ENCODE data around the gene FAM241B.

FAM241B gene

GRCh38 chr10:69647819-69648218, 17.8 kb downstream of the FAM241B start:
- no peaks in the 10 kb centered on the region for H3K36me3 ChIP-seq (ENCODE audit: control insufficient read depth in 4 of 4, insufficient read depth in 4 of 4, low read length in 3 of 4)
- DNase-seq = no peak
- 90% methylated on average over 2 of the region's 4 CpGs for WGBS (ENCODE audit: insufficient coverage)
- H3K27me3 ChIP-seq (replicated peaks in 2 of 5; ENCODE audit: control insufficient read depth in 4 of 5, insufficient read depth in 5 of 5, low read length in 4 of 5) = peaks cover 0 to 11% (median 2%) of the 10 kb centered on the region in 5 experiments
- ChIA-PET POLR2A (no interaction called here), CTCF (interaction anchor here (2.3 to 18.3 kb wide), 4 partner anchors 10 to 267 kb away, joined by 7 to 294 read pairs (median 43); no protein-coding TSS in a partner anchor)
- no peaks in the 10 kb centered on the region for H3K9me3 ChIP-seq (ENCODE audit: control extremely low read depth in 1 of 5, control insufficient read depth in 4 of 5, insufficient read depth in 2 of 5, low read depth in 1 of 5, low read length in 4 of 5)
- H3K27ac ChIP-seq (ENCODE audit: insufficient read depth in 1 of 2, low read depth in 1 of 2, low read length in 2 of 2, poor library complexity in 1 of 2, severe bottlenecking in 2 of 2) = no peak overlapping the region
- peaks cover 0 to 14% (median 6%) of the 10 kb centered on the region in 4 experiments for H3K4me1 ChIP-seq (ENCODE audit: control extremely low read depth in 1 of 4, control insufficient read depth in 4 of 4, insufficient read depth in 4 of 4, low read length in 3 of 4)
- no peak overlapping the region for H3K4me3 ChIP-seq (ENCODE audit: control insufficient read depth in 1 of 7, extremely low read depth in 1 of 7, insufficient read depth in 4 of 7, low read depth in 2 of 7, low read length in 6 of 7)

- H3K36me3 ChIP-seq (ENCODE audit: control insufficient read depth in 4 of 4, insufficient read depth in 4 of 4, low read length in 3 of 4) = no peaks in the 10 kb centered on the region
- no peak overlapping the region for H3K27ac ChIP-seq (ENCODE audit: insufficient read depth in 1 of 2, low read depth in 1 of 2, low read length in 2 of 2, poor library complexity in 1 of 2, severe bottlenecking in 2 of 2)
- peaks cover 0 to 8% (median 2%) of the 10 kb centered on the region in 5 experiments for H3K27me3 ChIP-seq (replicated peaks in 2 of 5; ENCODE audit: control insufficient read depth in 4 of 5, insufficient read depth in 5 of 5, low read length in 4 of 5)
- CTCF ChIA-PET = interaction anchor here (2.3 to 18.3 kb wide), 4 partner anchors 11 to 266 kb away, joined by 7 to 294 read pairs (median 43); no protein-coding TSS in a partner anchor
- H3K4me1 ChIP-seq (ENCODE audit: control extremely low read depth in 1 of 4, control insufficient read depth in 4 of 4, insufficient read depth in 4 of 4, low read length in 3 of 4) = peaks cover 0 to 14% (median 6%) of the 10 kb centered on the region in 4 experiments
- POLR2A ChIA-PET = no interaction called here
- DNase-seq = no peak
- 100% methylated on average over 4 of the region's 5 CpGs for WGBS (ENCODE audit: insufficient coverage)
- peaks cover 0 to 5% (median 2%) of the 10 kb centered on the region in 5 experiments for H3K9me3 ChIP-seq (ENCODE audit: control extremely low read depth in 1 of 5, control insufficient read depth in 4 of 5, insufficient read depth in 2 of 5, low read depth in 1 of 5, low read length in 4 of 5)
- no peak overlapping the region for H3K4me3 ChIP-seq (ENCODE audit: control insufficient read depth in 1 of 7, extremely low read depth in 1 of 7, insufficient read depth in 4 of 7, low read depth in 2 of 7, low read length in 6 of 7)
Observed at GRCh38 chr10:69648461-69648860, 18.4 kb downstream of the FAM241B start.

- POLR2A ChIA-PET = no interaction called here
- DNase-seq = no peak
- Histone ChIP-seq H3K9me3 (ENCODE audit: control extremely low read depth in 1 of 5, control insufficient read depth in 4 of 5, insufficient read depth in 2 of 5, low read depth in 1 of 5, low read length in 4 of 5) (peaks cover 0 to 7% (median 2%) of the 10 kb centered on the region in 5 experiments), H3K27ac (ENCODE audit: insufficient read depth in 1 of 2, low read depth in 1 of 2, low read length in 2 of 2, poor library complexity in 1 of 2, severe bottlenecking in 2 of 2) (no peak overlapping the region), H3K27me3 (replicated peaks in 2 of 5; ENCODE audit: control insufficient read depth in 4 of 5, insufficient read depth in 5 of 5, low read length in 4 of 5) (peaks cover 0 to 2% (median 0%) of the 10 kb centered on the region in 5 experiments), H3K4me3 (ENCODE audit: control insufficient read depth in 1 of 7, extremely low read depth in 1 of 7, insufficient read depth in 4 of 7, low read depth in 2 of 7, low read length in 6 of 7) (no peak overlapping the region), H3K36me3 (ENCODE audit: control insufficient read depth in 4 of 4, insufficient read depth in 4 of 4, low read length in 3 of 4) (no peaks in the 10 kb centered on the region), H3K4me1 (ENCODE audit: control extremely low read depth in 1 of 4, control insufficient read depth in 4 of 4, insufficient read depth in 4 of 4, low read length in 3 of 4) (peaks cover 0 to 14% (median 6%) of the 10 kb centered on the region in 4 experiments)
- 96% methylated on average over 8 of the region's 9 CpGs for WGBS (ENCODE audit: insufficient coverage)
- CTCF ChIA-PET = interaction anchor here (1.1 to 1.6 kb wide), 2 partner anchors 12 to 122 kb away, joined by 3 to 12 read pairs; no protein-coding TSS in a partner anchor
Observed at GRCh38 chr10:69649786-69650550, 19.9 kb downstream of the FAM241B start.

- ChIA-PET CTCF (interaction anchor here (0.7 to 1.6 kb wide), 3 partner anchors 11 to 123 kb away, joined by 3 to 12 read pairs (median 5); no protein-coding TSS in a partner anchor), POLR2A (no interaction called here)
- 29% methylated on average over 10 of the region's 13 CpGs for WGBS (ENCODE audit: insufficient coverage)
- peak overlapping the region in 1 of 7 experiments; percentile 17 for H3K4me3 ChIP-seq (ENCODE audit: control insufficient read depth in 1 of 7, extremely low read depth in 1 of 7, insufficient read depth in 4 of 7, low read depth in 2 of 7, low read length in 6 of 7)
- H3K4me1 ChIP-seq (ENCODE audit: control extremely low read depth in 1 of 4, control insufficient read depth in 4 of 4, insufficient read depth in 4 of 4, low read length in 3 of 4) = peaks cover 0 to 14% (median 6%) of the 10 kb centered on the region in 4 experiments
- H3K9me3 ChIP-seq (ENCODE audit: control extremely low read depth in 1 of 5, control insufficient read depth in 4 of 5, insufficient read depth in 2 of 5, low read depth in 1 of 5, low read length in 4 of 5) = peaks cover 0 to 7% (median 2%) of the 10 kb centered on the region in 5 experiments
- no peak overlapping the region for H3K27ac ChIP-seq (ENCODE audit: insufficient read depth in 1 of 2, low read depth in 1 of 2, low read length in 2 of 2, poor library complexity in 1 of 2, severe bottlenecking in 2 of 2)
- peak; percentile 22 to 41 (median 25) for DNase-seq
- H3K27me3 ChIP-seq (replicated peaks in 2 of 5; ENCODE audit: control insufficient read depth in 4 of 5, insufficient read depth in 5 of 5, low read length in 4 of 5) = peaks cover 0 to 2% (median 0%) of the 10 kb centered on the region in 5 experiments
- H3K36me3 ChIP-seq (ENCODE audit: control insufficient read depth in 4 of 4, insufficient read depth in 4 of 4, low read length in 3 of 4) = no peaks in the 10 kb centered on the region
Observed at GRCh38 chr10:69650589-69651261, 20.7 kb downstream of the FAM241B start.

GRCh38 chr10:69651362-69651761, 21.3 kb downstream of the FAM241B start:
- ChIA-PET CTCF (interaction anchor here (0.7 to 1.9 kb wide), 4 partner anchors 11 to 14 kb away, joined by 3 to 12 read pairs (median 5); no protein-coding TSS in a partner anchor), POLR2A (no interaction called here)
- Histone ChIP-seq H3K9me3 (ENCODE audit: control extremely low read depth in 1 of 5, control insufficient read depth in 4 of 5, insufficient read depth in 2 of 5, low read depth in 1 of 5, low read length in 4 of 5) (peaks cover 0 to 7% (median 2%) of the 10 kb centered on the region in 5 experiments), H3K4me3 (ENCODE audit: control insufficient read depth in 1 of 7, extremely low read depth in 1 of 7, insufficient read depth in 4 of 7, low read depth in 2 of 7, low read length in 6 of 7) (no peak overlapping the region), H3K27ac (ENCODE audit: insufficient read depth in 1 of 2, low read depth in 1 of 2, low read length in 2 of 2, poor library complexity in 1 of 2, severe bottlenecking in 2 of 2) (no peak overlapping the region), H3K4me1 (ENCODE audit: control extremely low read depth in 1 of 4, control insufficient read depth in 4 of 4, insufficient read depth in 4 of 4, low read length in 3 of 4) (peaks cover 0 to 14% (median 6%) of the 10 kb centered on the region in 4 experiments), H3K27me3 (replicated peaks in 2 of 5; ENCODE audit: control insufficient read depth in 4 of 5, insufficient read depth in 5 of 5, low read length in 4 of 5) (peaks cover 0 to 5% (median 0%) of the 10 kb centered on the region in 5 experiments), H3K36me3 (ENCODE audit: control insufficient read depth in 4 of 4, insufficient read depth in 4 of 4, low read length in 3 of 4) (no peaks in the 10 kb centered on the region)
- DNase-seq = peak in 1 of 3 donors; percentile 5
- WGBS (ENCODE audit: insufficient coverage) = 75% methylated on average over 9 of the region's 9 CpGs

DNA sequence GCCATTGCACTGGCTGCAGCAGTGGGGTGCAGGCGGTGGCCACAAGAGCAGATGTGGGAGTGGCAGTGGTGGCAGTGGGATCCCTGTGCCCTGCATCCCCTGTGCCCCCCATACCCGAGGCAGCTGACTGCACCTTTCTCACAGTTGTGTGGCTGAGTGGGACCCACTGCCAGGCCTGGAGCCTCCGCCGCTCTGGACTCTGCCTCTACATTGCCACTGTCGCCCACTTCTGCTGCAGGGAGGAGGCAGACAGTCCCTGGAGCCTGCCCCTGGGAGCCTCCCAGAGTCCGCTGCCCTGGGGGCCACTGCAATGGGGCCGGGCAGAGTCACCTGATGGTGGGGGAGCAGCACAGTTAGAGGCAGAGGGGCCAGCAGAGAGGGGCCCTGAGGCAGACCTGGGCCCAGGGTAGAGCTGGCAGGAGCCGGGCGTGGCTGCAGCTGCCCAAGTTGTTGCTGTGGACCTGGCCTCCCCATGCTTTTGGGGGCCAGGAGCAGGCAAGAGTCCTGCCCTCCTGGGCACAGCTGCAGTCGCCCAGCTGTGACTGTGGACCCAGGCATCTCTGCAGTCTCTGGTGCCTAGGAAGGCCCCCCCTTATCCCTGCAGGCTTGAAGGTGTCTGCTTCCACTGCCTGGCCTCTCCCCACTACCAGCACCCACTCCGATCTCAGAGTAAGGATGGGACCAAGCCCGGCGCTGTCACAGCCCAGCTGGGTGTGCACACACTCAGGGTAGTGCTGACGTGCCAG, 22.2 kb downstream of the FAM241B start:
- CTCF ChIA-PET = interaction anchor here (0.8 to 2.1 kb wide), 7 partner anchors 8 to 65 kb away, joined by 3 to 8 read pairs (median 3); no protein-coding TSS in a partner anchor
- Histone ChIP-seq H3K36me3 (ENCODE audit: control insufficient read depth in 4 of 4, insufficient read depth in 4 of 4, low read length in 3 of 4) (no peaks in the 10 kb centered on the region), H3K27me3 (replicated peaks in 2 of 5; ENCODE audit: control insufficient read depth in 4 of 5, insufficient read depth in 5 of 5, low read length in 4 of 5) (peaks cover 0 to 15% (median 3%) of the 10 kb centered on the region in 5 experiments), H3K9me3 (ENCODE audit: control extremely low read depth in 1 of 5, control insufficient read depth in 4 of 5, insufficient read depth in 2 of 5, low read depth in 1 of 5, low read length in 4 of 5) (peaks cover 0 to 7% (median 2%) of the 10 kb centered on the region in 5 experiments), H3K27ac (ENCODE audit: insufficient read depth in 1 of 2, low read depth in 1 of 2, low read length in 2 of 2, poor library complexity in 1 of 2, severe bottlenecking in 2 of 2) (no peak overlapping the region), H3K4me3 (ENCODE audit: control insufficient read depth in 1 of 7, extremely low read depth in 1 of 7, insufficient read depth in 4 of 7, low read depth in 2 of 7, low read length in 6 of 7) (no peak overlapping the region), H3K4me1 (ENCODE audit: control extremely low read depth in 1 of 4, control insufficient read depth in 4 of 4, insufficient read depth in 4 of 4, low read length in 3 of 4) (peaks cover 0 to 15% (median 7%) of the 10 kb centered on the region in 4 experiments)
- DNase-seq = no peak
- POLR2A ChIA-PET = no interaction called here
- 98% methylated on average over 12 of the region's 14 CpGs for WGBS (ENCODE audit: insufficient coverage)

Measured in common myeloid progenitor, CD34-positive (primary cell).